MCF 10A (cell line): ENCODE results near the gene RAB4A. TPM values are rescaled to one million over a fixed set of nuclear protein-coding genes. Genes with fewer than 3 reads are reported as not detected.

Experiments used
- BruUV-seq: library from RNA; stranded (reverse); fragments of 400-500 nt; replicated peaks from 2 replicates; lab custom pipeline; 2021; lab: Mats Ljungman, UMichigan
- CTCF ChIA-PET: fragments of 300-600 bp; sonication (Branson Sonifier 250); formaldehyde crosslinking; extraction: SDS; loops from one replicate; lab custom pipeline; 2021; ENCODE audit warnings: antibody characterized with exemption, inconsistent platforms; lab: Yijun Ruan, JAX
- POLR2A ChIA-PET: fragments of 300-600, 350-650 bp; sonication (Branson Sonifier 250); formaldehyde crosslinking; extraction: SDS; loops from one replicate; lab custom pipeline; 2020; ENCODE audit warnings: antibody characterized with exemption, inconsistent platforms; lab: Yijun Ruan, JAX
- DNase-seq: peaks from one replicate; pipeline ENCODE4 v3.0.0-alpha.2; 2018; ENCODE audit not compliant: unreplicated experiment
- H3K27ac Mint-ChIP-seq: one replicate; pipeline ENCODE4 v1.8.0; 2022; ENCODE audit warnings: mild to moderate bottlenecking, low read depth, mixed read lengths; ENCODE audit not compliant: unreplicated experiment
- H3K27me3 Mint-ChIP-seq: one replicate; pipeline ENCODE4 v1.8.0; 2022; ENCODE audit warnings: mixed read lengths; ENCODE audit not compliant: insufficient read depth, unreplicated experiment
- H3K36me3 Mint-ChIP-seq: one replicate; pipeline ENCODE4 v1.8.0; 2022; ENCODE audit warnings: mild to moderate bottlenecking, moderate library complexity, mixed read lengths; ENCODE audit not compliant: insufficient read depth, unreplicated experiment
- H3K4me1 Mint-ChIP-seq: one replicate; pipeline ENCODE4 v1.8.0; 2022; ENCODE audit warnings: mixed read lengths; ENCODE audit not compliant: insufficient read depth, unreplicated experiment
- H3K4me3 Mint-ChIP-seq: one replicate; pipeline ENCODE4 v1.8.0; 2022; ENCODE audit warnings: mild to moderate bottlenecking, moderate library complexity, mixed read lengths; ENCODE audit not compliant: unreplicated experiment
- H3K9me3 Mint-ChIP-seq: one replicate; pipeline ENCODE4 v1.8.0; 2022; ENCODE audit warnings: mixed read lengths; ENCODE audit not compliant: unreplicated experiment
- intact Hi-C: fragments of 100-400 bp; cut with micrococcal nuclease; formaldehyde crosslinking; loops from 2 replicates; pipeline ENCODE4 v1.14.1; 2022
- total RNA-seq: library from RNA; stranded (reverse); gene quantifications from 2 replicates; pipeline ENCODE4 v1.2.3, GENCODE V29; 2022
- TF ChIP-seq, protein P1 (sequence below): fragments of 200-600 bp; IDR thresholded peaks from one replicate; pipeline ENCODE4 v1.8.0; 2022; ENCODE audit warnings: antibody characterized with exemption, mild to moderate bottlenecking; ENCODE audit not compliant: unreplicated experiment

The RAB4A gene
- total RNA-seq, 1 experiment from 2014 or later = 87.4 TPM

DNA sequence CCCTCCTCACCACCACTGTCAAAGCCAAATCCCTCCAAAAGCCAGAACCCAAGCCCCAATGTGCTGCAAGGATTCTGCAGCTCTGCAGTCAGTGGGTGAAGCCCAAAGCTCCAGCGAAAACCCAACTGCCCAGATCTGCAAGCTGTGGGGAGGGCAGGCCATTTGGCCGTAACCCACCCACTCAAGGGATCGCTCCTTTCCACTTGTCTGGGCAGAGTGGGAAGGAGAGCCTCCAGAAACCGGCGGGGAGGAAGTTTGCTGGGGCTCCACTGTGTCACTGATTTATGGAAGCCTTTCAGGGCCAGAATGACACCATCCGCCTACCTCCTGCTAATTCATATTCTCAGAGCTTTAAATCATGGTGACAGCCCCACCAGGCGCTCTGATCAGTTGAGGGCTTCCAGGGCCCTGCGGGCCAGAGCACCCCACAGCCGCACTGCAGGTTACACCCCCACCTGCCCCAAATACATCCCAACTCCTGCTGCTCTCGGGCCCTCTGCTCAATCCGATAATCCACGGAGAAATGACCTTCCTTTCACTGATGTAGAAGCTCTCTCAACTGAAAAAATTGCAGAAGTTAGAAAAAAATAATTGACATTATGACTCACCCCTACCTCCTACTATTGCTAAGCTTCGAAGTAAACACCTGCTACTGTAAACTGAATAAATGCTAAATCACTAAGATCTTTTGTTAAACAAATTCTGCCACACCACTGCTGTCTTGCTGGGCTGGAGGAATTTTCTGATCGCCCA lies 40.6 kb upstream of the RAB4A start:
- TF ChIP-seq, protein P1, sequence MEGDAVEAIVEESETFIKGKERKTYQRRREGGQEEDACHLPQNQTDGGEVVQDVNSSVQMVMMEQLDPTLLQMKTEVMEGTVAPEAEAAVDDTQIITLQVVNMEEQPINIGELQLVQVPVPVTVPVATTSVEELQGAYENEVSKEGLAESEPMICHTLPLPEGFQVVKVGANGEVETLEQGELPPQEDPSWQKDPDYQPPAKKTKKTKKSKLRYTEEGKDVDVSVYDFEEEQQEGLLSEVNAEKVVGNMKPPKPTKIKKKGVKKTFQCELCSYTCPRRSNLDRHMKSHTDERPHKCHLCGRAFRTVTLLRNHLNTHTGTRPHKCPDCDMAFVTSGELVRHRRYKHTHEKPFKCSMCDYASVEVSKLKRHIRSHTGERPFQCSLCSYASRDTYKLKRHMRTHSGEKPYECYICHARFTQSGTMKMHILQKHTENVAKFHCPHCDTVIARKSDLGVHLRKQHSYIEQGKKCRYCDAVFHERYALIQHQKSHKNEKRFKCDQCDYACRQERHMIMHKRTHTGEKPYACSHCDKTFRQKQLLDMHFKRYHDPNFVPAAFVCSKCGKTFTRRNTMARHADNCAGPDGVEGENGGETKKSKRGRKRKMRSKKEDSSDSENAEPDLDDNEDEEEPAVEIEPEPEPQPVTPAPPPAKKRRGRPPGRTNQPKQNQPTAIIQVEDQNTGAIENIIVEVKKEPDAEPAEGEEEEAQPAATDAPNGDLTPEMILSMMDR = no peak
- BruUV-seq = no TSS peak
- no peaks in the 10 kb centered on the region for H3K9me3 Mint-ChIP-seq
- H3K27me3 Mint-ChIP-seq = no peaks in the 10 kb centered on the region
- peak overlapping the region; percentile 62 for H3K4me3 Mint-ChIP-seq
- intact Hi-C loops = no loop called here
- no peaks in the 10 kb centered on the region for H3K36me3 Mint-ChIP-seq
- peak; percentile 62 for DNase-seq
- H3K4me1 Mint-ChIP-seq = peaks cover 61% of the 10 kb centered on the region
- H3K27ac Mint-ChIP-seq = peak overlapping the region; percentile 86
- ChIA-PET CTCF (interaction anchor here (0.5 to 8.8 kb wide), 31 partner anchors 8 to 564 kb away, joined by 3 to 203 read pairs (median 6); partner anchors contain the start of genes ABCB10 and RHOU), POLR2A (interaction anchor here (0.6 to 10.2 kb wide), 58 partner anchors 7 to 582 kb away, joined by 3 to 126 read pairs (median 4); partner anchors contain the start of genes CCSAP, NUP133, RAB4A and RHOU)

DNA sequence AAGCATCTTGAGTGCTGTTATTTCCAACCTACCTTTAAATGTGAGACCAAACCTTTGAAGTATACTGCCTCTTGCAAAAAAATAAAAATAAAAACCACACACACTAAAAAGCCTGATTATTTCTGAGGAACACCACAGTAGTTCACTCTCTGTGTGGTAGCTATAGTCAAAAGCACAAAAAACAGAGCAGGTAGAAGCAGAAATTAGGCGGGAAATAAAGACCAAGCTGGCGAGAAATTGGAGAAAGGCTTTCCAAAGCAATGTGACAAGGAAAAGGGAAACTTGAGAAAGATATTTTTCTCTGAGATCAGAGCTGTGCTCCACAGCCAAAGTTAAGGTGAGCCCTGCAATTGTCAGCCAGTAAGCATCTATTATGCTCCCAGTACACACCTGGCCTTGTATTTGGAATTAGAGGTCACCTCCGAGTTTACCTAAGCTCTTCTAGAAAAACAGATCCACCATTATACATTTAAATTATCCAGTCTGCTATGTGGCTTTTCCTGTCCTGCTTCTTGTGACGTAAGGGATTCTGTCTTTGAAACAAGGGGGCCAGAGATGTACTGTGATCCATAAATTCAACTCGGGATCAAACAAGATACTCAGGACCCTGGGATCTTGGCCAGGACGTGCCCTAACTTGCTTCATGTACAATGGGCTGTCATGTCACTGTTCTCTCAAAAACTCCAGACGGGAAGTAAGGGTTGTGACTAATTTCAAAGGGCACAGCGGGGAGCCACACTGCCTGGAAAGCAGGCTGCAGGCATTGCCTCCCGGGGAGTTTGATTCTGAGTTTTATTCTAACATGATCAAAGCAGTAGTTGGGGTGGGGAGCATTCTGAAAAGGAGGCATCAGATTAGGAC lies 39.8 kb upstream of the RAB4A start:
- TF ChIP-seq, protein P1 = no peak
- intact Hi-C loops = loop anchor here (1.0 kb wide), 1 partner anchor 22 kb away; no protein-coding TSS in a partner anchor
- Mint-ChIP-seq H3K4me1 (peaks cover 57% of the 10 kb centered on the region), H3K27me3 (no peaks in the 10 kb centered on the region), H3K36me3 (no peaks in the 10 kb centered on the region), H3K4me3 (peak overlapping the region; percentile 62), H3K27ac (peak overlapping the region; percentile 86), H3K9me3 (no peaks in the 10 kb centered on the region)
- BruUV-seq = no TSS peak
- POLR2A ChIA-PET = interaction anchor here (0.6 to 10.2 kb wide), 43 partner anchors 8 to 580 kb away, joined by 3 to 126 read pairs (median 4); partner anchors contain the start of genes CCSAP, NUP133, RAB4A and RHOU
- CTCF ChIA-PET = interaction anchor here (0.6 to 8.8 kb wide), 21 partner anchors 7 to 565 kb away, joined by 3 to 203 read pairs (median 7); partner anchors contain the start of gene ABCB10
- DNase-seq = peak; percentile 100

DNA sequence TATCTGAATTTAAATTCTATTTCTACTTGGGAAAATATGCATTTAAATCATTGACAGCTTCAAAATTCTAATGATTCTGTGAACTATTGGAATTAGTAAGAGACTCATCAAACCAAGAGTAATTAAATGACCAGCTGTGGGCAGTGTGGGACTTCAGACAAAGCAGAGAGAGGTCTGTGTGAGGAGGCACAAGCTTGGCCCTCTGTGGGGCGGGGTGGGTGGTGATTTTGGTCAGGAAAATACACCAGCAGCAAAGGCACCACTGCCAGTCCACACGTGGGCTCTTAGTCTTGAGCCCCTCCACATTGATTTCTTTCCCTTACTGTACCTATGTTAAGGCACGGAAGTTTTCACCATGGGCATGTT lies 39.2 kb upstream of the RAB4A start:
- Mint-ChIP-seq H3K9me3 (no peaks in the 10 kb centered on the region), H3K27ac (peak overlapping the region; percentile 86), H3K27me3 (no peaks in the 10 kb centered on the region), H3K4me1 (peaks cover 57% of the 10 kb centered on the region), H3K36me3 (no peaks in the 10 kb centered on the region), H3K4me3 (peak overlapping the region; percentile 62)
- no peak for DNase-seq
- ChIA-PET POLR2A (interaction anchor here (0.6 to 10.2 kb wide), 18 partner anchors 7 to 540 kb away, joined by 3 to 126 read pairs (median 17); partner anchors contain the start of gene RAB4A), CTCF (interaction anchor here (0.5 to 8.8 kb wide), 16 partner anchors 7 to 565 kb away, joined by 3 to 203 read pairs (median 6); partner anchors contain the start of gene ABCB10)
- no TSS peak for BruUV-seq
- TF ChIP-seq, protein P1 = peak; percentile 10
- intact Hi-C loops = loop anchor here (1.0 kb wide), 1 partner anchor 22 kb away; no protein-coding TSS in a partner anchor
